Cardiac muscle cell (in vitro differentiated cells and primary cell): ENCODE data around the gene ZNHIT3. TPM values are rescaled to one million over a fixed set of nuclear protein-coding genes. Genes with fewer than 3 reads are reported as not detected.

Experiments
- DNase-seq, 2 donors: peaks; one replicate each; pipeline versions ENCODE4 v3.0.0 to v3.0.0-alpha.2; 2010 to 2017; ENCODE audit warnings: low read depth in 1 of 2, low spot score in 1 of 2
- H3K27ac ChIP-seq: fragments of 200-600 bp; sonication (generic); 2 replicates; pipeline ENCODE4 v1.5.1; 2016
- H3K27me3 ChIP-seq: fragments of 200-600 bp; sonication (generic); 2 replicates; pipeline ENCODE4 v1.6.0; 2016; ENCODE audit warnings: control low read depth
- H3K36me3 ChIP-seq: fragments of 200-600 bp; sonication (generic); 2 replicates; pipeline ENCODE4 v1.5.1; 2016; ENCODE audit warnings: control low read depth
- H3K4me1 ChIP-seq: fragments of 200-600 bp; sonication (generic); 2 replicates; pipeline ENCODE4 v1.8.1; 2017; ENCODE audit warnings: low read depth, mild to moderate bottlenecking, mixed run types
- H3K4me3 ChIP-seq: fragments of 200-600 bp; sonication (generic); 2 replicates; pipeline ENCODE4 v1.5.1; 2016; ENCODE audit warnings: mild to moderate bottlenecking
- H3K9me3 ChIP-seq: fragments of 200-600 bp; sonication (generic); 2 replicates; pipeline ENCODE4 v1.5.1; 2017; ENCODE audit warnings: low read depth, mild to moderate bottlenecking, control low read depth
- CTCF ChIP-seq: IDR thresholded peaks from 2 replicates; pipeline ENCODE4 v1.5.1; 2012; ENCODE audit warnings: low read depth, mild to moderate bottlenecking, low read length
- polyA plus RNA-seq: library from polyadenylated mRNA; unstranded; fragments of >200 nt; fragmentation: Nextera tagmentation; extraction: Ambion mirVana; gene quantifications from 2 replicates; pipeline ENCODE4 v1.2.1, GENCODE V29; 2016
- total RNA-seq: library from RNA; depleted of rRNA; stranded (reverse); fragments of >200 nt; gene quantifications from 2 replicates; pipeline ENCODE4 v1.2.3, GENCODE V29; 2016

The ZNHIT3 gene
- total and polyA plus RNA-seq, 2 experiments from 2014 or later = 37.4 to 103 TPM

DNA sequence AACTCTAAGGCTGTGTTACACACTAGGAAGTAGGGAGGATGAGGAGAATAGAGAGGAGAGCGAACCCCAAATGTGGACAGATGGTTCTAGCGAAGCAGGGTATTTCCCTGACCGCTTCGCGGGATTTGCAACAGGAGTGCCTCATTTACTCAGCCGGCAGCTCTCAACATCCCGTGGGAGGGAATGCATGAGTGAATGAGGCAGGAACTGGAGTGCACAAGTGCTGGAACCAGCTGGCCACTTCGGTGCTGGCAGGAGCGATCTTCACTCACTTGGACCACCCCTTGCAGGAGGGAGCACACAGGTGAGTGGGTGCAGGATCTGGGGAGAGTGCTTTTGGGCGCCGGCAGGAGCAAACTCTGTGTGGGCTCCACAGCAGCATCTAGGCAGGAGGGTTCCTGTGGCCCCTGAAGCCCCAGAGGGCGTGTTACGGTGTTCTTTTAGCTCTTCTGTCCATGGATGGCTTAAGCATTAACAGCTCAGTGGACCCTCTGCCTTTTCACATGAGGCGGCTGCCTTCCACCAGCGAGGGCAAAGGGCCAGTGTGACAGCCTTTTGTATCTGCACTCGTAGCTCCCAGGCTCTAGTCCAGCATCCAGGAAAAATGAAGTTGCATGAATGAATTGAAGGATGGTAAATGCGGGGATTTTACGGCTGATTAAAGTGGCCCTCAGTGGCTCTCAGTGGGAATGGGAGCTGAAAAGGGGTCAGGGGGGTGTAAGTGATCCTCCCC lies 17.4 kb upstream of the ZNHIT3 start:
- no peaks in the 10 kb centered on the region for H3K36me3 ChIP-seq
- no peak for TF ChIP-seq CTCF
- H3K27ac ChIP-seq = no peak overlapping the region
- DNase-seq = no peak
- H3K4me3 ChIP-seq = no peak overlapping the region
- H3K9me3 ChIP-seq = no peaks in the 10 kb centered on the region
- H3K4me1 ChIP-seq = no peaks in the 10 kb centered on the region
- peaks cover 15% of the 10 kb centered on the region for H3K27me3 ChIP-seq

DNA sequence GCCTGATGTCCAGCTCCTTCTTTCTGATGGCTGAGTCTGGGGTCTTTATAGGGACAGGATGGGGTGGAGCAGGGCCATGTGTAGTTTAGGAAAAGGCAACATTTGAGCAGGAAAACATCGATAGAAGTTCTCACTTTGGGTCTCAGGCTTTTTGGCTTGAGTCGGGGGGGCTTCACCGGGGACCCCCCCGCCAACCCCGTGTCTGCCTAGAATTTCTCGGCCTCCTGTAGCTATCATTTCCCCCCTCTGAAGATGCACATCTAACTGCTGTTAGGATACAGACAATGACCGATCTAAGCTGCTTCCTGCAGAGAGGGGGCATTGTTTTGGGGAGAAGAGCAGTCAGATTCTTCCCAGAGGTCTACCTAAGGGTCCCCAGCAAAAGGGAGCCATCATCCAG lies 16.7 kb upstream of the ZNHIT3 start:
- no peak overlapping the region for H3K27ac ChIP-seq
- no peaks in the 10 kb centered on the region for H3K4me1 ChIP-seq
- DNase-seq = no peak
- no peaks in the 10 kb centered on the region for H3K36me3 ChIP-seq
- H3K27me3 ChIP-seq = peaks cover 15% of the 10 kb centered on the region
- no peak for TF ChIP-seq CTCF
- H3K9me3 ChIP-seq = no peaks in the 10 kb centered on the region
- no peak overlapping the region for H3K4me3 ChIP-seq

GRCh38 chr17:36470499-36470898 lies 16.0 kb upstream of the ZNHIT3 start:
- H3K4me1 ChIP-seq = no peaks in the 10 kb centered on the region
- no peak overlapping the region for H3K4me3 ChIP-seq
- peaks cover 15% of the 10 kb centered on the region for H3K27me3 ChIP-seq
- H3K36me3 ChIP-seq = no peaks in the 10 kb centered on the region
- TF ChIP-seq CTCF = no peak
- H3K27ac ChIP-seq = no peak overlapping the region
- no peaks in the 10 kb centered on the region for H3K9me3 ChIP-seq
- no peak for DNase-seq

DNA sequence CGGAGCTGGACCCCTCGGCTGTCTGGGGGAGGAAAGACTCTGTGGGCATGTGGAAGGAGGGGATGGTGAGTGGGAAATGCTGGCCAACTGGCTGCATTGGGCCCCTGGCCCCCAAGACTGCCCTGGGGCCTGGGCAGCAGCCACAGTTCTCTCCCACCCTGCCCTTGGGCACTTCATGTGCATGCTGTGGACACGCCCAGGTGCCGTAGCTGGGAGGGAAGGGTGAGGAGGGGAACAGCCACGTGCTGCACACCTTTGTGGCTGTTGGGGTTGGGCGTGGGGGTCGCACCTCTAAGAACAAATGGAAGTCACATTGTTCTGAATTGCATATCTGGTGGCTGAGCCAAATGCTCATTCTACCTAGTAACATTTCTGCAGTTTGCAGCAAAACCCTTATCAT lies 11.9 kb upstream of the ZNHIT3 start:
- H3K27ac ChIP-seq = no peak overlapping the region

GRCh38 chr17:36475346-36475970 lies 11.0 kb upstream of the ZNHIT3 start:
- TF ChIP-seq CTCF = no peak
- peaks cover 13% of the 10 kb centered on the region for H3K27me3 ChIP-seq

More for the DNA sequence above, 11.9 kb upstream of the ZNHIT3 start:
- H3K4me3 ChIP-seq = no peak overlapping the region
- no peak for DNase-seq
- H3K4me1 ChIP-seq = no peaks in the 10 kb centered on the region
- H3K36me3 ChIP-seq = no peaks in the 10 kb centered on the region
- no peaks in the 10 kb centered on the region for H3K9me3 ChIP-seq
- peaks cover 8% of the 10 kb centered on the region for H3K27me3 ChIP-seq
- TF ChIP-seq CTCF = no peak

More at GRCh38 chr17:36475346-36475970, 11.0 kb upstream of the ZNHIT3 start:
- H3K4me1 ChIP-seq = no peaks in the 10 kb centered on the region
- no peak overlapping the region for H3K27ac ChIP-seq
- no peaks in the 10 kb centered on the region for H3K36me3 ChIP-seq
- H3K9me3 ChIP-seq = no peaks in the 10 kb centered on the region
- no peak for DNase-seq
- H3K4me3 ChIP-seq = no peak overlapping the region
